K562 (cell line): Measurements from ENCODE around the gene ANKRD10. TPM values are rescaled to one million over a fixed set of nuclear protein-coding genes. Genes with fewer than 3 reads are reported as not detected.

ENCODE experiments used
- ESRRA ChIP-seq: fragments of 450-650 bp; IDR thresholded peaks from 2 replicates; pipeline ENCODE4 v1.6.1; 2014; ENCODE audit warnings: low read depth, mild to moderate bottlenecking, moderate library complexity, borderline replicate concordance
- HDAC1 ChIP-seq, 2 experiments: fragments of 450-650 bp; IDR thresholded peaks; 2 replicates each; pipeline ENCODE4 v1.6.1; 2016 to 2017; ENCODE audit warnings: inconsistent platforms in 1 of 2, mild to moderate bottlenecking in 1 of 2, moderate library complexity in 1 of 2
- NFYB ChIP-seq: IDR thresholded peaks from 2 replicates; pipeline ENCODE4 v1.6.1; 2011; ENCODE audit warnings: mild to moderate bottlenecking, moderate library complexity; ENCODE audit not compliant: insufficient read length; ENCODE audit errors: extremely low read depth
- POLR3A ChIP-seq: IDR thresholded peaks from 2 replicates; pipeline ENCODE4 v1.6.1; 2011; ENCODE audit warnings: borderline replicate concordance, mild to moderate bottlenecking, moderate library complexity; ENCODE audit not compliant: insufficient read length, insufficient read depth; ENCODE audit errors: extremely low read depth
- RBM17 ChIP-seq: fragments of 200-400 bp; formaldehyde crosslinking; IDR thresholded peaks from 2 replicates; pipeline ENCODE4 v1.6.1; 2017; ENCODE audit warnings: low read depth, mild to moderate bottlenecking, low read length, borderline replicate concordance
- TEAD4 ChIP-seq, 2 experiments: sonication (generic) in 1 of 2; formaldehyde crosslinking in 1 of 2; IDR thresholded peaks; 2 replicates each; pipeline versions ENCODE4 v1.6.1 to v1.8.0; 2012 to 2022; ENCODE audit warnings: borderline replicate concordance in 1 of 2, inconsistent platforms in 1 of 2, low read length in 1 of 2, mild to moderate bottlenecking in 1 of 2, missing genetic modification reagents in 1 of 2
- ZNF146 ChIP-seq: IDR thresholded peaks from one replicate; pipeline ENCODE4 v1.6.1; 2018; ENCODE audit warnings: missing compliant biosample characterization; ENCODE audit not compliant: unreplicated experiment
- ZNF655 ChIP-seq: fragments of 250-450 bp; sonication (Bioruptor Pico); IDR thresholded peaks from 2 replicates; pipeline ENCODE4 v1.5.0; 2021
- ZNF79 ChIP-seq: fragments of 250-450 bp; sonication (Bioruptor Pico); IDR thresholded peaks from 2 replicates; pipeline ENCODE4 v1.4.0; 2020; ENCODE audit warnings: low read depth, mild to moderate bottlenecking, moderate library complexity
- polyA plus RNA-seq, 8 experiments: library from polyadenylated mRNA; depleted of rRNA in 4 of 8; stranded (reverse) in 5 of 8; unstranded in 3 of 8; fragments of >200 nt; fragmentation: Nextera tagmentation in 2 of 8; fragmentation: Illumina TruSeq in 1 of 8; extraction: Ambion mirVana in 2 of 8; extraction: Trizol in 1 of 8; gene quantifications; 2 replicates each; pipeline versions ENCODE4 v1.2.1 to v1.2.3, GENCODE V29; 2011 to 2014; ENCODE audit warnings: inconsistent platforms in 1 of 8, missing spikeins in 1 of 8
- total RNA-seq, 7 experiments: library from RNA; depleted of rRNA in 6 of 7; stranded (reverse); fragments of >200 nt in 6 of 7; fragmentation: Illumina TruSeq in 2 of 7; extraction: Trizol in 2 of 7; gene quantifications; 2 replicates each; pipeline versions ENCODE4 v1.2.1 to v1.2.3, GENCODE V29; 2011 to 2021; ENCODE audit warnings: low replicate concordance in 1 of 7
- TF ChIP-seq, protein P1 (sequence below): fragments of 450-650 bp; IDR thresholded peaks from 2 replicates; pipeline ENCODE4 v1.7.1; 2018; ENCODE audit warnings: mild to moderate bottlenecking, low read depth; ENCODE audit not compliant: partially characterized antibody
- TF ChIP-seq, protein P2 (sequence below): sonication (generic); formaldehyde crosslinking; IDR thresholded peaks from 2 replicates; pipeline ENCODE4 v1.8.0; 2022; ENCODE audit warnings: mild to moderate bottlenecking, missing genetic modification reagents, borderline replicate concordance
- TF ChIP-seq, protein P3 (sequence below): fragments of 200-800 bp; sonication (Bioruptor generic); IDR thresholded peaks from 2 replicates; pipeline ENCODE4 v1.6.1; 2017; ENCODE audit warnings: missing genetic modification characterization, missing compliant biosample characterization
- TF ChIP-seq, protein P4 (sequence below): sonication (generic); formaldehyde crosslinking; IDR thresholded peaks from 2 replicates; pipeline ENCODE4 v1.9.0; 2022; ENCODE audit warnings: mild to moderate bottlenecking, missing genetic modification reagents

The ANKRD10 gene
- total and polyA plus RNA-seq, 9 of the 15 experiments (the other 6 are each of a cell fraction or from before 2014, with no cell fraction given) = 21.7 to 183 (median 45.0) TPM

GRCh38 chr13:110869805-110870706 is 44.8 kb downstream of the ANKRD10 start (continued):
- no peak for TF ChIP-seq NFYB
- TF ChIP-seq, protein P1, sequence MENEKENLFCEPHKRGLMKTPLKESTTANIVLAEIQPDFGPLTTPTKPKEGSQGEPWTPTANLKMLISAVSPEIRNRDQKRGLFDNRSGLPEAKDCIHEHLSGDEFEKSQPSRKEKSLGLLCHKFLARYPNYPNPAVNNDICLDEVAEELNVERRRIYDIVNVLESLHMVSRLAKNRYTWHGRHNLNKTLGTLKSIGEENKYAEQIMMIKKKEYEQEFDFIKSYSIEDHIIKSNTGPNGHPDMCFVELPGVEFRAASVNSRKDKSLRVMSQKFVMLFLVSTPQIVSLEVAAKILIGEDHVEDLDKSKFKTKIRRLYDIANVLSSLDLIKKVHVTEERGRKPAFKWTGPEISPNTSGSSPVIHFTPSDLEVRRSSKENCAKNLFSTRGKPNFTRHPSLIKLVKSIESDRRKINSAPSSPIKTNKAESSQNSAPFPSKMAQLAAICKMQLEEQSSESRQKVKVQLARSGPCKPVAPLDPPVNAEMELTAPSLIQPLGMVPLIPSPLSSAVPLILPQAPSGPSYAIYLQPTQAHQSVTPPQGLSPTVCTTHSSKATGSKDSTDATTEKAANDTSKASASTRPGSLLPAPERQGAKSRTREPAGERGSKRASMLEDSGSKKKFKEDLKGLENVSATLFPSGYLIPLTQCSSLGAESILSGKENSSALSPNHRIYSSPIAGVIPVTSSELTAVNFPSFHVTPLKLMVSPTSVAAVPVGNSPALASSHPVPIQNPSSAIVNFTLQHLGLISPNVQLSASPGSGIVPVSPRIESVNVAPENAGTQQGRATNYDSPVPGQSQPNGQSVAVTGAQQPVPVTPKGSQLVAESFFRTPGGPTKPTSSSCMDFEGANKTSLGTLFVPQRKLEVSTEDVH = no peak
- peak; percentile 52; the same call in 1 of the 2 replicates for TF ChIP-seq TEAD4 (IDR thresholded peaks at IDR 0.05; ENCODE audit: low read length)
- TF ChIP-seq TEAD4 (CRISPR knock-in tag; IDR thresholded peaks at IDR 0.05; ENCODE audit: borderline replicate concordance) = 0 out of 2 replicates have a peak, but pooled peaks have one; percentile 68
- TF ChIP-seq ZNF146 = no peak
- no peak for TF ChIP-seq POLR3A
- peak in 1 of 2 experiments; percentile 50; a peak in 1 of 4 replicates for TF ChIP-seq HDAC1 (IDR thresholded peaks at IDR 0.05)
- TF ChIP-seq, protein P2, sequence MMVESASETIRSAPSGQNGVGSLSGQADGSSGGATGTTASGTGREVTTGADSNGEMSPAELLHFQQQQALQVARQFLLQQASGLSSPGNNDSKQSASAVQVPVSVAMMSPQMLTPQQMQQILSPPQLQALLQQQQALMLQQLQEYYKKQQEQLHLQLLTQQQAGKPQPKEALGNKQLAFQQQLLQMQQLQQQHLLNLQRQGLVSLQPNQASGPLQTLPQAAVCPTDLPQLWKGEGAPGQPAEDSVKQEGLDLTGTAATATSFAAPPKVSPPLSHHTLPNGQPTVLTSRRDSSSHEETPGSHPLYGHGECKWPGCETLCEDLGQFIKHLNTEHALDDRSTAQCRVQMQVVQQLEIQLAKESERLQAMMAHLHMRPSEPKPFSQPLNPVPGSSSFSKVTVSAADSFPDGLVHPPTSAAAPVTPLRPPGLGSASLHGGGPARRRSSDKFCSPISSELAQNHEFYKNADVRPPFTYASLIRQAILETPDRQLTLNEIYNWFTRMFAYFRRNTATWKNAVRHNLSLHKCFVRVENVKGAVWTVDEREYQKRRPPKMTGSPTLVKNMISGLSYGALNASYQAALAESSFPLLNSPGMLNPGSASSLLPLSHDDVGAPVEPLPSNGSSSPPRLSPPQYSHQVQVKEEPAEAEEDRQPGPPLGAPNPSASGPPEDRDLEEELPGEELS (CRISPR knock-in tag) = no peak
- TF ChIP-seq, protein P3, sequence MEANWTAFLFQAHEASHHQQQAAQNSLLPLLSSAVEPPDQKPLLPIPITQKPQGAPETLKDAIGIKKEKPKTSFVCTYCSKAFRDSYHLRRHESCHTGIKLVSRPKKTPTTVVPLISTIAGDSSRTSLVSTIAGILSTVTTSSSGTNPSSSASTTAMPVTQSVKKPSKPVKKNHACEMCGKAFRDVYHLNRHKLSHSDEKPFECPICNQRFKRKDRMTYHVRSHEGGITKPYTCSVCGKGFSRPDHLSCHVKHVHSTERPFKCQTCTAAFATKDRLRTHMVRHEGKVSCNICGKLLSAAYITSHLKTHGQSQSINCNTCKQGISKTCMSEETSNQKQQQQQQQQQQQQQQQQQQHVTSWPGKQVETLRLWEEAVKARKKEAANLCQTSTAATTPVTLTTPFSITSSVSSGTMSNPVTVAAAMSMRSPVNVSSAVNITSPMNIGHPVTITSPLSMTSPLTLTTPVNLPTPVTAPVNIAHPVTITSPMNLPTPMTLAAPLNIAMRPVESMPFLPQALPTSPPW (CRISPR knock-in tag) = peak; percentile 35; the same call in 1 of the 2 replicates
- TF ChIP-seq ESRRA = peak; percentile 30; the same call in 1 of the 2 replicates
- no peak for TF ChIP-seq RBM17
- TF ChIP-seq, protein P4, sequence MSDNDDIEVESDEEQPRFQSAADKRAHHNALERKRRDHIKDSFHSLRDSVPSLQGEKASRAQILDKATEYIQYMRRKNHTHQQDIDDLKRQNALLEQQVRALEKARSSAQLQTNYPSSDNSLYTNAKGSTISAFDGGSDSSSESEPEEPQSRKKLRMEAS (CRISPR knock-in tag) = peak; percentile 91
- no peak for TF ChIP-seq ZNF655 (CRISPR knock-in tag)
- TF ChIP-seq ZNF79 = no peak
